Dermis blood vessel endothelial cell (primary cell): ENCODE measurements around the gene VWF. TPM values are rescaled to one million over a fixed set of nuclear protein-coding genes. Genes with fewer than 3 reads are reported as not detected.
"Not testable (repeated sequence)": the region's sequence is repeated elsewhere in the genome, so short reads cannot be mapped to it uniquely, and the experiment has no call there.

Source experiments
- DNase-seq: peaks from one replicate; pipeline ENCODE4 v3.0.0; 2010
- total RNA-seq: library from RNA; depleted of rRNA; stranded (reverse); fragments of >200 nt; gene quantifications from 2 replicates; pipeline ENCODE4 v1.2.3, GENCODE V29; 2014

Gene VWF
- total RNA-seq = 3,052 and 3,683 TPM in 2 replicates

GRCh38 chr12:6124411-6125309, at the start of gene VWF:
VWF (minus strand) TSS chr12:6124670; CDS start chr12:6123196, 1,474 bp downstream.
- peak; percentile 94 for DNase-seq

- DNase-seq = no peak
Measured at GRCh38 chr12:6172862-6173261, 48.4 kb upstream of the VWF start.

- peak; percentile 90 for DNase-seq
Measured at GRCh38 chr12:6172086-6172485, 47.6 kb upstream of the VWF start.

DNA sequence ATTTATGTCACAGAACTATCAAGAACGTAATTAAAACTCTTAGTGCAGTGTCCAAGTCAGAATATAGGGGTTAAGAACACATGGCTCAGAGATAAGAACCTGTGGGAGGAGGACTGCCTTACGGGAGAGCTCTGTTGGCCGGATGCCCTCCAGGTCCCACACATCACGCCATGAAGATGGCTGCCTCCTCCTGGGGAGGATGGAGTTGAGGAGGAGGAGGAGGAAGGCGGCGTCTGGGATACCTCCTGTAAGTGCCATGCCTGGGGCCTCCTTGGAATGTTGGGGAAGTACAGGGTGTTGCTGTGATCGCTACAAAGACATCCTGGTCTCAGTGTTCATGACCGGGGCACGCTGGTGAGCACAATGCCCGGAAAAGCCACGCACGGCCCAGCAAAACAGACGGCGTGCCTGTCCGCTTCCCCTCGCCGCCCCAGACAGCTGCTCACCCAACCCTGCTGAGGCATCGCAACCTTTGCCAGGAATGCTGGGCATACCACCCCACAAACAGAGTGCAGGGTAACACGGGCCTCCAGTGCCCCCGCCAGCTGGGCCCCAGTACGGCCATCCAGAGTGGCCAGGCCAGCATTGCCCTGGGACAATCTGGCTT, 47.0 kb upstream of the VWF start:
- DNase-seq = peak; percentile 99

- peak; percentile 97 for DNase-seq
Measured at GRCh38 chr12:6167327-6168280, 43.1 kb upstream of the VWF start.

GRCh38 chr12:6166808-6167207, 42.3 kb upstream of the VWF start:
- no peak for DNase-seq

GRCh38 chr12:6165395-6165794, 40.9 kb upstream of the VWF start:
- no peak for DNase-seq

DNA sequence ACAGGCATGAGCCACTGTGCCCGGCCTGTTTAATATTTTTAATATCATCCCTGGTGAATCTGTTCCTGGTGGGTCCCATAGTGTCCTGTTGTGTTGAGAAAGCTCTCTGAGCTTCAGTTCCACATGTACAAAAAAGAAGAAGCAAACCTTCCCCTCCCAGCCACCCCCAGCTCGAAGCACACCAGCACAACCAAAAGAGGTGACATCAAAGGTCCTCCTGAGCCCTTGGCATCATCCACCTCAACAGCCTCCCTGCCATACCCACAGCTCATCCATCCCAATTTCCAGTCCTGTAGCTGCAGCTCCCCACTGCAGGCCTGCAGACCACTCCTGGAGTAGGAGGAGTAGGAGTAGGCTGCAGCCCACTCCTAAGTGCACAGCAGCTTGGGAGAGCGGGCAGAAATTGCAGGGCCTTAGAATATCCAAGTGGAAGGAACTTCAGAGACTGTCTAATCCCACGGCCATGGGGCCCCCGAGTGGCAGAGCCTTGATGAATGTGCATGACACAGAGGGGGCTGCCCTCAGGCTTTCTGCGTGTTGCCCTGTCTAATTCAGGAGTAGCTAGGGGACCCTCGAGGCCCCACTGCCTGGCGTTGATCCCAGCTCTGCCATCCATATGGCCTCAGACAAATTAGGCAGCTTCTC, 39.1 kb upstream of the VWF start:
- DNase-seq = no peak

DNA sequence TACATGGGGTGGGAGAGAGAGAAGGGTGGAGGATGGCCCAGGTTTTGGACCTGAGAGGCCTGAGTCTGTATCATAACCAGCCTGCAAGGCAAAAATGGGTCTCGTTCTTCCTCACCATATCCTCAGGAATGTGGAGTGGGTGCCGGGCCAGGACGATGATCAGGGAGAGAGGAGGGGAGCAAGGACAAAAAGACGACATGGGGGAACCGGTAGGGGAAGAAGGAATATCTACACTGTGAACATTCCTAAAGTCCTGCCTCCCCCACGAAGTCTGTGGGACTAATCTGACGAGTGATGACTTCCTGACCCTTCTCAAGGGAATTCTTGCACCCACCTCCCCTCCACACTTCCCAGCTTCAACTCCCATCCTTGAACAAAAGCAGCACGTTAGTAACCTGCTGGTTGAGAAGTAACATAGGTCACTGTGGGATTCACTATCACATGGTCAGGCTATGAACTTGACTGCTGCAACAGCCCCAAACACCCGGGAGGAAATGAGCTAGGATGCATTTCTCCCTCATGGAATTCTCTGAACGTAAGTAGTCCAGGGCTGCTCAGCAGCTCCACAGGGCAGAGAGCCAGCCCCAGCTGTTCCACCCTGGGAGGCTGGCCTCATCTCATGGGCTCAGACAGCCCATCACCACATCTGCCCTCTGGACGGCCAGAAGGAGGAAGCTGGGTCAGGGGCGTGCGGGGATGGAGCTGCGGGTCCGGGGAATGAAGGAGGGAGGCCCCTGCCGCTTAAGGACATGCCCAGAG, 36.8 kb upstream of the VWF start:
- DNase-seq = peak; percentile 91

DNA sequence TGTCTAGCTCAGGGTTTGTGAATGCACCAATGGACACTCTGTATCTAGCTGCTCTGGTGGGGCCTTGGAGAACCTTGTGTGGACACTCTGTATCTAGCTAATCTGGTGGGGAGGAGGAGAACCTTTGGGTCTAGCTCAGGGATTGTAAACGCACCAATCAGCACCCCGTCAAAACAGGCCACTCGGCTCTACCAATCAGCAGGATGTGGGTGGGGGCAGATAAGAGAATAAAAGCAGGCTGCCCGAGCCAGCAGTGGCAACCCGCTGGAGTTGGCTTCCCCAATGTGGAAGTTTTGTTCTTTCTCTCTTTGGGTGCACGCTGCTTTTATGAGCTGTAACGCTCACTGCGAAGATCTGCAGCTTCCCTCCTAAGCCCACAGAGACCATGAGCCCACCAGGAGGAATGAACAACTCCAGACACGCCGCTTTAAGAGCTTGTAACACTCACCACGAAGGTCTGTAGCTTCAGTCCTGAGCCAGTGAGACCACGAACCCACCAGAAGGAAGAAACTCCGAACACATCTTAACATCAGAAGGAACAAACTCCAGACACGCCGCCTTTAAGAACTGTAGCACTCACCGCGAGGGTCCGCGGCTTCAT, 35.7 kb upstream of the VWF start:
- DNase-seq = not testable (repeated sequence)

DNA sequence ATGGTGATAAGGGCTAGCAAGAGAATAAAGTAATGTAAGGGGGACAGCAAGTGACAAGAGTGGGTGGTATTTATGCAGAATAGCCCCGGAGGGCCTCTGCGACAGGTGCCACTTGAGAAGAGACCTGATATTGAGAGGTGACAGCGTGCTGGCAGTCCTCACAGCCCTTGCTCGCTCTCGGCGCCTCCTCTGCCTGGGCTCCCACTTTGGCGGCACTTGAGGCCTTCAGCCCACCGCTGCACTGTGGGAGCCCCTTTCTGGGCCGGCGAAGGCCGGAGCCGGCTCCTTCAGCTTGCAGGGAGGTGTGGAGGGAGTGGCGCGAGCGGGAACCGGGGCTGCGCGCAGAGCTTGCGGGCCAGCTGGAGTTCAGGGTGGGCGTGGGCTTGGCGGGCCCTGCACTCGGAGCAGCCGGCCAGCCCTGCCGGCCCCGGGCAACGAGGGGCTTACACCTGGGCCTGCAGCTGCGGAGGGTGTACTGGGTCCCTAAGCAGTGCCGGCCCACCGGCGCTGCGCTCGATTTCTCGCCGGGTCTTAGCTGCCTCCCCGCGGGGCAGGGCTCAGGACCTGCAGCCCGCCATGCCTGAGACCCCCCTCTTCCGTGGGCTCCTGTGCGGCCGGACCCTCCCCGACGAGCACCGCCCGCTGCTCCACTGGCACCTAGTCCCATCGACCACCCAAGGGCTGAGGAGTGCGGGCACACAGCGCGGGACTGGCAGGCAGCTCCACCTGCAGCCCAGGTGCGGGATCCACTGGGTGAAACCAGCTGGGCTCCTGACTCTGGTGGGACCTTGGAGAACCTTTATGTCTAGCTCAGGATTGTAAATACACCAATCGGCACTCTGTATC, 34.9 kb upstream of the VWF start:
- not testable (repeated sequence) for DNase-seq

DNA sequence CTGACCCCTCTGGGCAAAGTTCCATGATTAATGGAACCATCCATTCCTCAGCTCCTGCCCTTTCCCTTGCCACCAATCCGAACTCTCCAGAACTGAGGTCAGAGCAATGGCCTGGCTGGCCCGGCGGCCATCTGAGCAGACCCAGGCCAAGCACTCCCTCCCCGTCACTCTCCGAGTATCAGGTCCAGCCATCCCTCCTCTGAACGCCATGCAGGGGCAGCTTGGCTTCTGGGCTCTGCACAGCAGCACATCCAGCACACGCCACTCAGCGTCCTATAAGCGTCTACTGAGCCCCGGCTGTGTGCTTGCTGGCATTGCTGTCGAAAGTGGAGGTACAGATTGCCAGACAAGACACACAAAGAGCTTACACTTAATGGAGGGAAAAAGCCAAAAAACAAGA, 34.3 kb upstream of the VWF start:
- no peak for DNase-seq

- DNase-seq = peak; percentile 55
Measured at GRCh38 chr12:6158255-6158654, 33.8 kb upstream of the VWF start.

- DNase-seq = peak; percentile 29
Measured at GRCh38 chr12:6157482-6157881, 33.0 kb upstream of the VWF start.

DNA sequence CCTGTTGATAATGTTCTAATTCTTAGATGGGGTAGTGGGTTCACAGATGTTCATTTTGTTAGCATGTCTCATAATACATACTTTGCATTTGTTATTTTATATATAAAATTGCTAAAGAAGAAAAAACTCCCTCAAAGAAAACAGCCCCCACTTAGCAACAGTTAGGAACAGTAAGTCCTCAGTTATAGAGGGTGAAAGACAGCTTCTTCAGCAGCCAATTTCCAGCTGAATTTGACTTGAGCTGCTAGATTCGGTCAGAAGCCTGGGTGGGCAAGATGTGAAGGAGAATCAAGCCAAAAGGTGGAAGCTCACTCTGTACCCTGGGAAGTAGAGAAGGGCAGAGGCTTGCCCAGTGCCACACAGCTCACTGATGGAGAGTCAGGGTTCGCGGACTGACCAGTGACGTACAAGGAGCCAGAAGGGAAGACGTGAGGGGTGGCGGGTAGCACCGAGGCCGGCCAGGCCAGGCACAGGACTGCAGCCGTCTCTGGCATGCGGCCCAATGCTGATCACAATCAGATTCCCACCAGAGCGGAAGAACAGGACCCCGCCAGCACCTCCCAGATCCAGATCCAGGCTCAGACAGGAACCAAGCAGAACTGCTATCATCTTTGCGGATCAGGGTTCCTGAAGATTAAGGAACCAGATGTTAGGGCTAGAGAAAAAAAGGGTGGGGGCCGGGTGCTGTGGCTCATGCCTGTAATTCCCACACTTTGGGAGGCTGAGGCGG, 30.4 kb upstream of the VWF start:
- DNase-seq = peak; percentile 49

GRCh38 chr12:6148722-6149121, 24.3 kb upstream of the VWF start:
- DNase-seq = not testable (repeated sequence)

DNA sequence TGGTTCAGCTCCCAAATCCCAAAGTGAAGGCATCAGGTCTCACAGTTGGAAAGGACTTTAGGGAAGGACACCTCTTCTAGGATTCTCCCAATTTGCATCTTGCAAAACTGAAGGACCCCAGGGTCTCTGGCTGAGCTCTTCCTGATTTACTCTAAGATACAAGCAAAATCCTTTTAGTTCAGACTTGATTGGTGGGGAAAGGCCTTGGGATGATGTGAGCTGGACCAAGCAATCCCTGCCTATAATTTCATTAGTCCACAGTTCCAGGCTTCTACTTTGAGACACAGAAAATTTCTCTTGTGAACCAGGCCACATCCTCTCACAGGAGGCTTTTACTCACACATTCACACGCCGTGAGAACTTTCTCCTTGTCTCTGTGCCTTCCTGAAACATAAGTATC, 23.6 kb upstream of the VWF start:
- no peak for DNase-seq

- DNase-seq = no peak
Measured at GRCh38 chr12:6146951-6147350, 22.5 kb upstream of the VWF start.

- DNase-seq = no peak
Measured at GRCh38 chr12:6146509-6146908, 22.0 kb upstream of the VWF start.
